KMS-11 (cell line): ENCODE measurements around the gene PRPF40A.

ENCODE experiments used
- H2AFZ ChIP-seq: fragments of 200-600 bp; sonication (generic); 2 replicates; pipeline ENCODE4 v1.6.1; 2016; ENCODE audit warnings: antibody characterized with exemption, mixed run types, low read depth
- H3K27ac ChIP-seq: fragments of 200-600 bp; sonication (generic); 2 replicates; pipeline ENCODE4 v1.6.1; 2016; ENCODE audit warnings: mild to moderate bottlenecking, mixed run types
- H3K27me3 ChIP-seq: fragments of 200-600 bp; sonication (generic); 2 replicates; pipeline ENCODE4 v1.6.1; 2017; ENCODE audit warnings: mild to moderate bottlenecking, low read depth, mixed run types, moderate library complexity; ENCODE audit not compliant: insufficient read depth
- H3K36me3 ChIP-seq: fragments of 200-600 bp; sonication (generic); 2 replicates; pipeline ENCODE4 v1.6.1; 2017; ENCODE audit warnings: mild to moderate bottlenecking, mixed run types; ENCODE audit not compliant: insufficient read depth
- H3K4me1 ChIP-seq: fragments of 200-600 bp; sonication (generic); 2 replicates; pipeline ENCODE4 v1.6.1; 2016; ENCODE audit warnings: mild to moderate bottlenecking, low read depth, mixed run types; ENCODE audit not compliant: poor library complexity, severe bottlenecking
- H3K4me2 ChIP-seq: fragments of 200-600 bp; sonication (generic); 2 replicates; pipeline ENCODE4 v1.7.0; 2016; ENCODE audit warnings: mild to moderate bottlenecking, mixed run types
- H3K4me3 ChIP-seq: fragments of 200-600 bp; sonication (generic); IDR thresholded peaks from 2 replicates; pipeline ENCODE4 v1.6.1; 2017; ENCODE audit warnings: low read depth, low read length, mixed read lengths; ENCODE audit not compliant: insufficient read depth
- H3K79me2 ChIP-seq: fragments of 200-600 bp; sonication (generic); 2 replicates; pipeline ENCODE4 v1.6.1; 2016; ENCODE audit warnings: low read depth, mixed run types; ENCODE audit not compliant: insufficient read depth
- H3K9ac ChIP-seq: fragments of 200-600 bp; sonication (generic); 2 replicates; pipeline ENCODE4 v1.6.1; 2016; ENCODE audit warnings: mild to moderate bottlenecking, mixed run types
- H4K20me1 ChIP-seq: fragments of 200-600 bp; sonication (generic); 2 replicates; pipeline ENCODE4 v1.6.1; 2016; ENCODE audit warnings: mild to moderate bottlenecking, mixed run types; ENCODE audit not compliant: insufficient read depth
- CTCF ChIP-seq: fragments of 200-600 bp; sonication (generic); conservative IDR thresholded peaks from 2 replicates; pipeline ENCODE4 v1.6.1; 2017; ENCODE audit warnings: low read depth, mild to moderate bottlenecking, antibody characterized with exemption, low read length, moderate library complexity, mixed read lengths

Gene PRPF40A

GRCh38 chr2:152620985-152621384 is 96.3 kb downstream of the PRPF40A start:
- Histone ChIP-seq H2AFZ (no peak overlapping the region), H3K27ac (no peak overlapping the region), H3K4me3 (no peak overlapping the region), H3K27me3 (no peaks in the 10 kb centered on the region), H3K4me1 (no peaks in the 10 kb centered on the region), H3K36me3 (peaks cover 3% of the 10 kb centered on the region; the same call in 1 of the 2 replicates), H3K9ac (no peak overlapping the region), H3K79me2 (no peaks in the 10 kb centered on the region), H3K4me2 (no peak overlapping the region), H4K20me1 (no peaks in the 10 kb centered on the region)
- TF ChIP-seq CTCF: no peak

GRCh38 chr2:152620208-152620607 is 97.1 kb downstream of the PRPF40A start:
- no peak overlapping the region for H3K4me2 ChIP-seq
- H3K79me2 ChIP-seq: no peaks in the 10 kb centered on the region
- H3K36me3 ChIP-seq: peaks cover 3% of the 10 kb centered on the region; the same call in 1 of the 2 replicates
- no peak overlapping the region for H3K9ac ChIP-seq
- H2AFZ ChIP-seq: no peak overlapping the region
- no peak overlapping the region for H3K27ac ChIP-seq
- no peak overlapping the region for H3K4me3 ChIP-seq
- TF ChIP-seq CTCF: no peak
- H3K27me3 ChIP-seq: no peaks in the 10 kb centered on the region
- no peaks in the 10 kb centered on the region for H4K20me1 ChIP-seq
- H3K4me1 ChIP-seq: no peaks in the 10 kb centered on the region

- H3K9ac ChIP-seq: no peak overlapping the region
- no peak overlapping the region for H3K4me3 ChIP-seq
- no peak overlapping the region for H3K27ac ChIP-seq
- no peaks in the 10 kb centered on the region for H3K79me2 ChIP-seq
- peaks cover 3% of the 10 kb centered on the region; the same call in 1 of the 2 replicates for H3K36me3 ChIP-seq
- H3K4me1 ChIP-seq: peaks cover 3% of the 10 kb centered on the region
- TF ChIP-seq CTCF: no peak
- no peaks in the 10 kb centered on the region for H4K20me1 ChIP-seq
- H2AFZ ChIP-seq: no peak overlapping the region
- H3K27me3 ChIP-seq: no peaks in the 10 kb centered on the region
- no peak overlapping the region for H3K4me2 ChIP-seq
Observed at GRCh38 chr2:152618193-152618564, 99.1 kb downstream of the PRPF40A start.

GRCh38 chr2:152617456-152618192 is 99.6 kb downstream of the PRPF40A start:
- no peak overlapping the region for H3K27ac ChIP-seq
- H3K9ac ChIP-seq: no peak overlapping the region
- H3K4me3 ChIP-seq: no peak overlapping the region
- H3K79me2 ChIP-seq: no peaks in the 10 kb centered on the region
- no peak overlapping the region for H2AFZ ChIP-seq
- H4K20me1 ChIP-seq: no peaks in the 10 kb centered on the region
- peaks cover 8% of the 10 kb centered on the region for H3K4me1 ChIP-seq
- H3K27me3 ChIP-seq: no peaks in the 10 kb centered on the region
- no peak overlapping the region for H3K4me2 ChIP-seq
- peaks cover 3% of the 10 kb centered on the region; the same call in 1 of the 2 replicates for H3K36me3 ChIP-seq
- no peak for TF ChIP-seq CTCF
